NCI-H526 treated with DMSO at 0.1 percent for 48 hours (cell line): ENCODE measurements around the gene NAGPA.
"Not testable (repeated sequence)": the region's sequence is repeated elsewhere in the genome, so short reads cannot be mapped to it uniquely, and the experiment has no call there.

Source experiments
- DNase-seq: peaks from one replicate; lab custom pipeline; 2025; lab: John Stamatoyannopoulos, UW

Gene NAGPA, protein sequence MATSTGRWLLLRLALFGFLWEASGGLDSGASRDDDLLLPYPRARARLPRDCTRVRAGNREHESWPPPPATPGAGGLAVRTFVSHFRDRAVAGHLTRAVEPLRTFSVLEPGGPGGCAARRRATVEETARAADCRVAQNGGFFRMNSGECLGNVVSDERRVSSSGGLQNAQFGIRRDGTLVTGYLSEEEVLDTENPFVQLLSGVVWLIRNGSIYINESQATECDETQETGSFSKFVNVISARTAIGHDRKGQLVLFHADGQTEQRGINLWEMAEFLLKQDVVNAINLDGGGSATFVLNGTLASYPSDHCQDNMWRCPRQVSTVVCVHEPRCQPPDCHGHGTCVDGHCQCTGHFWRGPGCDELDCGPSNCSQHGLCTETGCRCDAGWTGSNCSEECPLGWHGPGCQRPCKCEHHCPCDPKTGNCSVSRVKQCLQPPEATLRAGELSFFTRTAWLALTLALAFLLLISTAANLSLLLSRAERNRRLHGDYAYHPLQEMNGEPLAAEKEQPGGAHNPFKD

GRCh38 chr16:5033256-5034166 lies at the start of gene NAGPA:
TSS of gene NAGPA (minus strand) at chr16:5033935. CDS start at chr16:5033914, 21 bp downstream.
- DNase-seq, result no peak

GRCh38 chr16:5080996-5081395 lies 47.3 kb upstream of the NAGPA start:
- DNase-seq, result not testable (repeated sequence)

DNA sequence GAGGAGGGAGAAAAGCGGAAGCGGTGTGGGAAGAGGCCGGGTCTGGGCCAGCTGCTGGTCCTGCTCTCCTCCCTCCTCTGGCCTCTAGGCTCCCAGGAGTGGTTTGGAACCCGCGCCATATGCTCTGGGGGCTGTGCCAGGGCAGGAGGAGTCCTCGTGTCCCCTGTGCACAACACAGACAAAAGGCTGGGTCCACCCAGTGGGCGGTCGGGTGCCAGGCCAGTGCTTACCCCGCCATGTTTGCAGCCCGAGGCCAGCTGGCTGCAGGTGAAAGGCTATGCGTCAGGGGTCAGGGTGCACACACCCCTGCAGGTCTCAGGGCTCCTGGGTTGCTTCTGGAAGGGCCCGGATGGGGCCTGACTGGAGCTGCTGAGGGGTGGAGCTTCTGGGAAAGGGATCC lies 46.7 kb upstream of the NAGPA start:
- DNase-seq, result not testable (repeated sequence)

DNA sequence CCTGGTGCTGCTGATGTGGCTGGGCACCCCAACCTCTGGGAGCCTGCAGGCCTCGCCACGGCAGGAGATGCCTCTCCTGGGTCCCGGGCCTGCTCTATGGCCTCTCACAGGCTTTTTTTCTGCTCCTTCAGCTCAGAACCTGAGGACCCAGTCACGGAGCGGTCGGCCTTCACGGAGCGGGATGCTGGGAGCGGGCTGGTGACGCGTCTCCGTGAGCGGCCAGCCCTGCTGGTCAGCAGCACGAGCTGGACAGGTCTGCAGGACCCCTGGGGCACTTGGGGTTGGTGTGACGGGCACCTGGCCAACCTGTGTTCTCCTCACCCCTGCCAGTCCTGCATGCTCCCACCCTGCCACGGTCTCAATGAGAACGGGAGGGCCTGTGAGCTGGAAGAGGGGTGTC lies 44.9 kb upstream of the NAGPA start:
- DNase-seq, result no peak

DNA sequence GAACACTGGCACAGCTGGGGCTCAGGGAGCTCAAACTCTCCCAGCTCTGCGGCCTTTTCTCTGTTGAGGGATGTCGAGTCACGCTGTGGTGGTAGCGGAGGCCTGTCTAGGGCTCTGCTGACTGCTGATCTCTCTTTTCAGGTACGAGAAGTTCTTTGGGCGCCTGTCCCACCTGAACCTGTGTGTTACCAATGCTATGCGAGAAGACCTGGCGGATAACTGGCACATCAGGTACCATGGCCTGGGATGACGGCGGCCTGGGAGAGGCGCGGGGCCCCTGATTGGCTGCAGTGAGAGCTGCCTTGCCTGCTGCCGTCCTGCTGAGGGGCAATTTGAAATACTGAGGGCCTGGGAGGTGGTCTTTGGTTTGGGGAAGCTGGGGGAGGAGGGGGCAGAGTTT lies 43.6 kb upstream of the NAGPA start:
- no peak for DNase-seq

- DNase-seq, result no peak
Observed at GRCh38 chr16:5075637-5076036, 41.9 kb upstream of the NAGPA start.

DNA sequence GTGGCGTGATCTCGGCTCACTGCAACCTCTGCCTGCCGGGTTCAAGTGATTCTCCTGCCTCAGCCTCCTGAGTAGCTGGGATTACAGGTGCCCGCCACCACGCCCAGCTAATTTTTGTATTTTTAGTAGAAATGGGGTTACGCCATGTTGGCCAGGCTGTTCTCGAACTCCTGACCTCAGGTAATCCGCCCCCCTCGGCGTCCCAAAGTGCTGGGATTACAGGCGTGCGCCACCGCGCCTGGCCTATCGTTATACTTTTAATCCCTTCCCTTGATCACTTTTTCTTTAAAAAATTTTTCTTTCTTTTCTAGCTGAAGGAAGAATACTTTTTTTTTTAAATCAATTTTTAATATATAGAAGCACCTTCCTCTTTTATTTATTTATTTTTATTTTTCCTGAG lies 40.0 kb upstream of the NAGPA start:
- not testable (repeated sequence) for DNase-seq

GRCh38 chr16:5073279-5073629 lies 39.5 kb upstream of the NAGPA start:
- DNase-seq, result no peak

GRCh38 chr16:5072334-5073278 lies 38.9 kb upstream of the NAGPA start:
- no peak for DNase-seq

DNA sequence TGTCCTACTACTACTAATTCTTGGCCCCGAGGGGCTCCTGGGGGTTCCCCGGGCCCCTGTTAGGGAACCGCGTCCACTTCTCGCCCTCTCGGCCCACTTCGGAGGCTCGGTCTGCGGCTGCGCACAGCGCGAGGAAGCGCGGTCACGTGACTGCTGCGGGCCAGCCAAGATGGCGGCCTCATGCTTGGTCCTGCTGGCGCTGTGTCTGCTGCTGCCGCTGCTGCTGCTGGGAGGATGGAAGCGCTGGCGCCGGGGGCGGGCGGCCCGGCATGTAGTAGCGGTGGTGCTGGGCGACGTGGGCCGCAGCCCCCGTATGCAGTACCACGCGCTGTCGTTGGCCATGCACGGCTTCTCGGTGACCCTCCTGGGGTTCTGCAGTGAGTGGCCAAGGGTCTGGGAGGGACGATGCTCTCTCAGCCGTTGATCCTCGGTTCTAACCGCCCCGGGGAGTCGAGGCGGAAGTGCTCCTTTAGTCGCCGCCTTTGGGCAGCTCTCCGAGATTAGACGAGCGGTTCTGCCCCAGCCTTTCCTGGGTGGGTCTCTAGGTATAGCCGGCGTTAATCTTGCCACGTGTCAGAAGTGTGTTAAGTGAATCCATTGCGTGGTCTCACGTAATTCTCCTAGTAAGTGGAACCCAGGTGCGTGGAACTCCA lies 38.1 kb upstream of the NAGPA start, which contains the start of gene ALG1:
Gene ALG1 (plus strand): TSS at position 163 of the 653 bp plus-strand sequence. CDS start 7 bp downstream, at position 170.
- DNase-seq, result peak; percentile 52

GRCh38 chr16:5071341-5071680 lies 37.6 kb upstream of the NAGPA start:
- DNase-seq, result no peak

- no peak for DNase-seq
Observed at GRCh38 chr16:5070431-5071186, 36.9 kb upstream of the NAGPA start.

DNA sequence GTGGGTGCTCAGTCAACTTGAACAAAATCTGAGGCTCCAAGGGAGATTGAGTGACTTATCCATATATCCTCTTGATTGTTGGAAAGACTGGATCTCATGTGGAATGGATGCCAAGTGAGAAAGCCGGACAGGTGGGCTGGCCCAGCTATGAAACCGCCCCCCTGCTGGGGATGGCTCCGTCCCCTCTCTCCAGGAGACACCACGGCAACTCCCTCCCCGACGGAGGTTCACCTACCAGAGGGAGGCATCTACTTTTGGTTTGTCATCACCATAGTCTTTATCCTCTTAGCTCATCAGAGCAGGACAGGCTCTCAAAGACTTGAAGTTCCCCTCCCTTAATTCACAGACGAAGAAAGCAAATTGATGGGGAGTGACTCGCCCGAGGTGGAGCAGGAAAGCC lies 36.1 kb upstream of the NAGPA start:
- DNase-seq, result no peak

GRCh38 chr16:5069048-5069447 lies 35.3 kb upstream of the NAGPA start:
- DNase-seq, result no peak

GRCh38 chr16:5066511-5066910 lies 32.8 kb upstream of the NAGPA start:
- no peak for DNase-seq

DNA sequence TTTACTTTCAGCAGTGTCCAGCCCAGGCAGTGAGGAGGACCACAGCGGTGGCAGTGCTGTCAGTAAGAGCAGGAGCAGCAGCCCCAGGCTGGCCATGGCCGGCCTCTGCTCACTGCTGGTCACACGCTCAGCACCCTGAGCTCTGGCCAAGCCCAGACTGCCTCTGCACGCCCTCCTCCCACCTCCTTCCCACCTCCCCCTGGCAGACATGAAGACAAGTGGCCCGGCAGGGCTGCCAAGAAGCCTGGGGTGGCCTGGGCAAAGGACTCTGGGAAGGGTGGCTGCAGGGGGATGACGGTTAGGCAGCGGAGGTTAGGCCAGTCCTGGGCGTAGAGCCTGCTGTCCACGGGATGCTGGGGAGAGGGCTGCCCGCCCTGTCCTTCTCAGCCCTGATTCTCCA lies 32.1 kb upstream of the NAGPA start, which contains the start of gene C16orf89:
Gene C16orf89 (minus strand): TSS at position 144 of the 400 bp plus-strand sequence. CDS start 48 bp downstream, at position 96.
- no peak for DNase-seq

DNA sequence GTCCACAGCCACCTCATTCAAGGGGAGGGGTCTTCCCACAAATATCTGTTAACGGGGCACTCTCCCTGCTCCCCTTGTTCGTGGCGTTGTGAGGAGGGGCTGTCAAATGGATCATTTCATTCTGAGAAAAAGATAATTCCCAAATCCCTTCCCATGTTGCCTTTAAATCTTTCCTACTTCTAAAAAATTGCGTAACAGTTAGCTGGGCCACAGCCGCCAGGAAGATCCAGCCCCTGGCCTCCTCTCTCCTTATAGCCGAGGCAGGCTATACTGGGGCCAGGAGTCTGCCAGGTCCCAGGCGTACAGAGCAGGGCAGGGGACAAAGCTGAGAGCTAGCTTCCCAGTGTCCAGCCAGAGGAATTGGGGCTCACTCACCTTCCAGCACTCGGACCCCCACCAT lies 31.6 kb upstream of the NAGPA start:
- no peak for DNase-seq

- no peak for DNase-seq
Observed at GRCh38 chr16:5064915-5065314, 31.2 kb upstream of the NAGPA start.

DNA sequence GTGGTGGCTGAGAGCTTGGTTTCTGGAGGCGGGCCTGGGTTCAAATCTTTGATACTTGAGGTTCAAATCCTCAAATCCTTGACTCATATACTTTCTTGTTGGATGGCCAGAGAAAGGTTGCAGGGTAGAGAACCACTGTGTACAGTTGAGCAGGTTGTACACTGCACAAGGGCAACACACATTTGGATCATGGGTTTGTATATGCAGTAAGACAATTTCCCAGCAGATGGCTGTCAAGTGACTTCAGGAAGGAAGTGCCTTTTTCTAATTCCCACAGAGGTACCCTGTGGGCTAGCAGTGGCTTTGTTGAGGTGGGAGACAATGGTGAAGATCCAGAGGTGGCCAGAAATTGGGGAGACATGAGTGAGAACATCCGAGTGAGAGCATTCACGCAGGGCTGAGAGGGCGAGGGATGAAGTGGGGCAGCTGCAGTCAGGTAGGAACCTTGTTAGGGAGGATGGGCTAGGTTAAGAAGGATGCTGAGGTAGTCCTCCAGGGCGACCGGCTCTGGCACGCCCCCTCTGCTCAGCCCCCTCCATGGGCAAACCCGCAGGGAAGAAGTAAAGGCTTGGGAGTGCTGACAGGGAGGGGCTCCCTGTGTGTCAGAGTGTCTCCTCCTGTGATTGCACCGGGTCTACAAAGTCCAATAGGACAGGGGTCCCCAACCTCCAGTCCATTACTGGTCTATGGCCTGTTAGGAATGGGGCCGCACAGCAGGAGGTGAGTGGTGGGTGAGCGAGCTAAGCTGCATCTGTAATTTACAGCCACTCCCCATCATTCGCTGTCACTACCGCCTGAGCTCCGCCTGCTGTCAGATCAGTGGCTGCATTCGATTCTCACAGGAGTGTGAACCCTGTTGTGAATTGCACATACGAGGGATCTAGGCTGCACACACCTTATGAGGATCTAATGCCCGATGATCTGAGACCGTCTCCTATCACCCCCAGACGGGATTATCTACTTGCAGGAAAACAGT lies 29.3 kb upstream of the NAGPA start:
- no peak for DNase-seq
